PC-9 (cell line): ENCODE measurements around the gene PTGES2. TPM values are rescaled to one million over a fixed set of nuclear protein-coding genes. Genes with fewer than 3 reads are reported as not detected.

Experiments
- BruUV-seq: library from RNA; stranded (reverse); fragments of 400-500 nt; replicated peaks from 2 replicates; lab custom pipeline; 2021; lab: Mats Ljungman, UMichigan
- CTCF ChIA-PET: fragments of 300-600 bp; sonication (Branson Sonifier 250); formaldehyde crosslinking; loops from one replicate; lab custom pipeline; 2022; ENCODE audit warnings: antibody characterized with exemption; lab: Charles Lee
- POLR2A ChIA-PET: fragments of 300-600 bp; sonication (Branson Sonifier 250); formaldehyde crosslinking; loops from one replicate; lab custom pipeline; 2022; ENCODE audit warnings: antibody characterized with exemption; ENCODE audit not compliant: unreplicated experiment; lab: Charles Lee
- DNase-seq, 2 experiments: peaks; one replicate each; pipeline versions ENCODE4 v3.0.0 to v3.0.0-alpha.2; 2015 to 2022; ENCODE audit warnings: mixed read lengths in 1 of 2
- H2AFZ ChIP-seq: fragments of 200-600 bp; sonication (generic); 2 replicates; pipeline ENCODE4 v1.8.1; 2017; ENCODE audit warnings: antibody characterized with exemption
- H3F3A ChIP-seq: fragments of 200-600 bp; sonication (generic); 2 replicates; pipeline ENCODE4 v1.8.1; 2017; ENCODE audit warnings: antibody characterized with exemption, mild to moderate bottlenecking, low read depth; ENCODE audit not compliant: insufficient read depth
- H3K27ac ChIP-seq: fragments of 200-600 bp; sonication (generic); 2 replicates; pipeline ENCODE4 v1.6.1; 2016; ENCODE audit warnings: mixed run types
- H3K27me3 ChIP-seq: fragments of 200-600 bp; sonication (generic); 2 replicates; pipeline ENCODE4 v1.6.1; 2016; ENCODE audit warnings: low read depth, mixed run types; ENCODE audit not compliant: insufficient read depth
- H3K36me3 ChIP-seq: fragments of 200-600 bp; sonication (generic); 2 replicates; pipeline ENCODE4 v1.6.1; 2016; ENCODE audit warnings: low read depth, mixed run types
- H3K4me1 ChIP-seq: fragments of 200-600 bp; sonication (generic); replicated peaks from 2 replicates; pipeline ENCODE4 v1.6.1; 2016; ENCODE audit warnings: mixed run types; ENCODE audit not compliant: insufficient read depth
- H3K4me2 ChIP-seq: fragments of 200-600 bp; sonication (generic); 2 replicates; pipeline ENCODE4 v1.6.1; 2017; ENCODE audit warnings: mixed run types
- H3K4me3 ChIP-seq: fragments of 200-600 bp; sonication (generic); 2 replicates; pipeline ENCODE4 v1.6.1; 2016; ENCODE audit warnings: mixed run types
- H3K79me2 ChIP-seq: fragments of 200-600 bp; sonication (generic); 2 replicates; pipeline ENCODE4 v1.6.1; 2017; ENCODE audit warnings: low read depth, mixed run types
- H3K9me2 ChIP-seq: fragments of 200-600 bp; sonication (generic); 2 replicates; pipeline ENCODE4 v1.8.1; 2017; ENCODE audit warnings: mild to moderate bottlenecking; ENCODE audit not compliant: insufficient read depth
- H3K9me3 ChIP-seq: fragments of 200-600 bp; sonication (generic); 2 replicates; pipeline ENCODE4 v1.8.1; 2016; ENCODE audit warnings: low read depth; ENCODE audit not compliant: insufficient read depth
- H4K20me1 ChIP-seq: fragments of 200-600 bp; sonication (generic); 2 replicates; pipeline ENCODE4 v1.8.1; 2017; ENCODE audit not compliant: insufficient read depth
- CTCF ChIP-seq: fragments of 200-600 bp; sonication (generic); conservative IDR thresholded peaks from 2 replicates; pipeline ENCODE4 v1.6.1; 2017; ENCODE audit warnings: mixed run types, antibody characterized with exemption, mild to moderate bottlenecking, moderate library complexity
- EZH2 ChIP-seq: fragments of 200-600 bp; sonication (generic); IDR thresholded peaks from 2 replicates; pipeline ENCODE4 v1.8.0; 2017; ENCODE audit warnings: antibody characterized with exemption, low read depth
- intact Hi-C: fragments of 100-400 bp; cut with micrococcal nuclease; formaldehyde crosslinking; loops from one replicate; pipeline ENCODE4 v1.10.0; 2022; ENCODE audit not compliant: unreplicated experiment
- total RNA-seq: library from RNA; stranded (reverse); gene quantifications from 2 replicates; pipeline ENCODE4 v1.2.3, GENCODE V29; 2021

Gene PTGES2
- total RNA-seq, 1 experiment from 2014 or later = 95.2 TPM

- DNase-seq = no peak
- Histone ChIP-seq H3F3A (peaks cover 25% of the 10 kb centered on the region), H3K4me1 (no peaks in the 10 kb centered on the region), H3K9me2 (no peaks in the 10 kb centered on the region), H3K9me3 (no peaks in the 10 kb centered on the region), H3K27ac (no peak overlapping the region), H3K4me2 (no peak overlapping the region), H3K36me3 (peaks cover 20% of the 10 kb centered on the region), H3K79me2 (no peaks in the 10 kb centered on the region), H4K20me1 (no peaks in the 10 kb centered on the region; the same call in 1 of the 2 replicates), H2AFZ (no peak overlapping the region), H3K27me3 (no peaks in the 10 kb centered on the region), H3K4me3 (no peak overlapping the region)
- intact Hi-C loops = no loop called here
- POLR2A ChIA-PET = interaction anchor here (0.7 kb wide), 1 partner anchor 28 kb away, joined by 4 read pairs; no protein-coding TSS in a partner anchor
- CTCF ChIA-PET = interaction anchor here (2.0 kb wide), 1 partner anchor 11 kb away, joined by 7 read pairs; no protein-coding TSS in a partner anchor
- no peak for TF ChIP-seq CTCF
- no peak for TF ChIP-seq EZH2
- BruUV-seq = no TSS peak
Measured at GRCh38 chr9:128106940-128107467, 20.5 kb downstream of the PTGES2 start.

GRCh38 chr9:128106181-128106939, 21.2 kb downstream of the PTGES2 start:
- no peaks in the 10 kb centered on the region for H3K79me2 ChIP-seq
- POLR2A ChIA-PET = interaction anchor here (0.6 to 0.7 kb wide), 2 partner anchors 28 to 366 kb away, joined by 4 to 5 read pairs; no protein-coding TSS in a partner anchor
- no peak overlapping the region for H2AFZ ChIP-seq
- no peaks in the 10 kb centered on the region for H3K4me1 ChIP-seq
- H3K9me2 ChIP-seq = no peaks in the 10 kb centered on the region
- CTCF ChIA-PET = interaction anchor here (0.6 to 2.0 kb wide), 2 partner anchors 12 to 63 kb away, joined by 3 to 7 read pairs; no protein-coding TSS in a partner anchor
- no peak for DNase-seq
- peaks cover 25% of the 10 kb centered on the region for H3F3A ChIP-seq
- H3K36me3 ChIP-seq = peaks cover 20% of the 10 kb centered on the region
- no peak overlapping the region for H3K27ac ChIP-seq
- H4K20me1 ChIP-seq = no peaks in the 10 kb centered on the region; the same call in 1 of the 2 replicates
- H3K4me2 ChIP-seq = no peak overlapping the region
- TF ChIP-seq CTCF (no peak), EZH2 (no peak)
- no TSS peak for BruUV-seq
- intact Hi-C loops = no loop called here
- H3K27me3 ChIP-seq = no peaks in the 10 kb centered on the region
- H3K9me3 ChIP-seq = no peaks in the 10 kb centered on the region
- no peak overlapping the region for H3K4me3 ChIP-seq

- H2AFZ ChIP-seq = no peak overlapping the region
- no peak for DNase-seq
- peaks cover 19% of the 10 kb centered on the region for H3F3A ChIP-seq
- ChIA-PET POLR2A (interaction anchor here (0.6 kb wide), 1 partner anchor 365 kb away, joined by 5 read pairs; no protein-coding TSS in a partner anchor), CTCF (interaction anchor here (0.6 kb wide), 1 partner anchor 62 kb away, joined by 3 read pairs; no protein-coding TSS in a partner anchor)
- H3K4me1 ChIP-seq = no peaks in the 10 kb centered on the region
- no peak overlapping the region for H3K4me3 ChIP-seq
- H3K79me2 ChIP-seq = peaks cover 5% of the 10 kb centered on the region
- peaks cover 20% of the 10 kb centered on the region for H3K36me3 ChIP-seq
- TF ChIP-seq CTCF = no peak
- no peak for TF ChIP-seq EZH2
- H4K20me1 ChIP-seq = no peaks in the 10 kb centered on the region; the same call in none of the 2 replicates
- H3K4me2 ChIP-seq = no peak overlapping the region
- no peaks in the 10 kb centered on the region for H3K9me2 ChIP-seq
- H3K27me3 ChIP-seq = no peaks in the 10 kb centered on the region
- H3K27ac ChIP-seq = no peak overlapping the region
- H3K9me3 ChIP-seq = no peaks in the 10 kb centered on the region
- intact Hi-C loops = no loop called here
- BruUV-seq = no TSS peak
Measured at GRCh38 chr9:128105538-128106175, 21.9 kb downstream of the PTGES2 start.
